ENCODE results near the gene PRPH2. TPM values are rescaled to one million over a fixed set of nuclear protein-coding genes. Genes with fewer than 3 reads are reported as not detected.

PRPH2 gene
- total and polyA plus RNA-seq, 2 of the 13 experiments (the other 11 are each of a cell fraction or from before 2014, with no cell fraction given), result 0.03 to 0.04 TPM

DNA sequence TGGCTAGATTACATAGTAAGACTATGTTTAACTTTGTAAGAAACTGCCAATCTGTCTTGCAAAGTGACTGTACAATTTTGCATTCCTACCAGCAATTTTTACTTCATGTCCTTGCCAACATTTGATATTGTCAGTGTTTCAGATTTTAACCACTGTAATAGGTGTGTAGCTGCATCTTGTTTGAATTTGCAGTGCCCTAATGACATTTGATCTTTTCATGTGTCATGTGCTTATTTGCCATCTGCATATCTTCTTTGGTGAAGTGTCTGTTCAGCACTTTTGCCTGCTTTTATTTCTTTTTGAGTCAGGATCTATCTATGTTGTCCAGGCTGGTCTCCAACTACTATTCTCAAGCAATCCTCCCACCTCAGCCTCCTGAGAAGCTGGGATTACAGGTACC is 2.4 kb upstream of the PRPH2 start:
- Histone ChIP-seq H3K79me2 (ENCODE audit: insufficient read depth, low read length) (no peaks in the 10 kb centered on the region), H3K4me2 (ENCODE audit: low read depth, low read length) (no peak overlapping the region), H4K20me1 (ENCODE audit: insufficient read depth, low read length) (no peaks in the 10 kb centered on the region), H3K9ac (ENCODE audit: insufficient read depth, low read depth, low read length) (no peak overlapping the region), H3K4me3 (replicated peaks in 1 of 3; ENCODE audit: insufficient read depth in 1 of 3, low read depth in 2 of 3, low read length in 3 of 3) (no peak overlapping the region), H3K27ac (ENCODE audit: extremely low read length, insufficient read depth, low read length) (no peak overlapping the region), H3K36me3 (replicated peaks in 1 of 2; ENCODE audit: control insufficient read depth in 1 of 2, insufficient read depth in 2 of 2, low read length in 2 of 2) (no peaks in the 10 kb centered on the region), H2AFZ (ENCODE audit: low read length) (no peak overlapping the region), H3K27me3 (ENCODE audit: control insufficient read depth in 1 of 2, insufficient read depth in 2 of 2, low read length in 2 of 2) (no peaks in the 10 kb centered on the region; a peak in 1 of 5 replicates), H3K4me1 (ENCODE audit: insufficient read depth, low read length) (peaks cover 16% of the 10 kb centered on the region), H3K9me3 (ENCODE audit: low read length) (no peaks in the 10 kb centered on the region)
- ChIA-PET POLR2A (no interaction called here), CTCF (ENCODE audit: low intra/inter-chr PET ratio, low total read pairs) (no interaction called here)
- TF ChIP-seq MAZ (IDR thresholded peaks at IDR 0.05; ENCODE audit: borderline replicate concordance, low read depth, low read length) (no peak), MAZ (CRISPR knock-in tag; IDR thresholded peaks at IDR 0.05; ENCODE audit: low read depth) (no peak), ELF3 (CRISPR knock-in tag; IDR thresholded peaks at IDR 0.05) (no peak), ZNF816 (CRISPR knock-in tag; IDR thresholded peaks at IDR 0.05; ENCODE audit: borderline replicate concordance) (no peak), POLR2A (IDR thresholded peaks at IDR 0.05; ENCODE audit: insufficient read depth in 1 of 2, low read depth in 2 of 2, low read length in 2 of 2) (no peak), ZFP91 (CRISPR knock-in tag; IDR thresholded peaks at IDR 0.05; ENCODE audit: borderline replicate concordance) (no peak), BORCS8-MEF2B (CRISPR knock-in tag; IDR thresholded peaks at IDR 0.05) (no peak), ZNF788 (CRISPR knock-in tag; IDR thresholded peaks at IDR 0.05; ENCODE audit: borderline replicate concordance) (no peak), ZNF274 (CRISPR knock-in tag; IDR thresholded peaks at IDR 0.05) (no peak), MAFK (conservative IDR thresholded peaks at IDR 0.05 in 1 of 2, IDR thresholded peaks at IDR 0.05 in 1 of 2; ENCODE audit: low read length in 2 of 2) (peak; percentile 86), CC2D1A (CRISPR knock-in tag; IDR thresholded peaks at IDR 0.05) (no peak), ZNF724P (CRISPR knock-in tag; IDR thresholded peaks at IDR 0.05; ENCODE audit: borderline replicate concordance) (no peak), RFX1 (IDR thresholded peaks at IDR 0.05) (no peak), ZNF570 (CRISPR knock-in tag; IDR thresholded peaks at IDR 0.05; ENCODE audit: borderline replicate concordance) (no peak), ZNF7 (CRISPR knock-in tag; IDR thresholded peaks at IDR 0.05) (peak; percentile 73), ZNF772 (CRISPR knock-in tag; IDR thresholded peaks at IDR 0.05) (no peak), MXD4 (CRISPR knock-in tag; IDR thresholded peaks at IDR 0.05) (no peak), MAFF (IDR thresholded peaks at IDR 0.05; ENCODE audit: low read depth, low read length) (peak; percentile 84), MED1 (CRISPR knock-in tag; IDR thresholded peaks at IDR 0.05) (no peak), SIN3A (IDR thresholded peaks at IDR 0.05; ENCODE audit: borderline replicate concordance, low read depth, low read length) (no peak), ZNF264 (CRISPR knock-in tag; IDR thresholded peaks at IDR 0.05) (no peak), TRIM24 (CRISPR knock-in tag; IDR thresholded peaks at IDR 0.05) (no peak), MBNL3 (CRISPR knock-in tag; conservative IDR thresholded peaks at IDR 0.05) (no peak), ZNF558 (CRISPR knock-in tag; IDR thresholded peaks at IDR 0.05; ENCODE audit: borderline replicate concordance) (no peak)
- TF ChIP-seq, protein P1, sequence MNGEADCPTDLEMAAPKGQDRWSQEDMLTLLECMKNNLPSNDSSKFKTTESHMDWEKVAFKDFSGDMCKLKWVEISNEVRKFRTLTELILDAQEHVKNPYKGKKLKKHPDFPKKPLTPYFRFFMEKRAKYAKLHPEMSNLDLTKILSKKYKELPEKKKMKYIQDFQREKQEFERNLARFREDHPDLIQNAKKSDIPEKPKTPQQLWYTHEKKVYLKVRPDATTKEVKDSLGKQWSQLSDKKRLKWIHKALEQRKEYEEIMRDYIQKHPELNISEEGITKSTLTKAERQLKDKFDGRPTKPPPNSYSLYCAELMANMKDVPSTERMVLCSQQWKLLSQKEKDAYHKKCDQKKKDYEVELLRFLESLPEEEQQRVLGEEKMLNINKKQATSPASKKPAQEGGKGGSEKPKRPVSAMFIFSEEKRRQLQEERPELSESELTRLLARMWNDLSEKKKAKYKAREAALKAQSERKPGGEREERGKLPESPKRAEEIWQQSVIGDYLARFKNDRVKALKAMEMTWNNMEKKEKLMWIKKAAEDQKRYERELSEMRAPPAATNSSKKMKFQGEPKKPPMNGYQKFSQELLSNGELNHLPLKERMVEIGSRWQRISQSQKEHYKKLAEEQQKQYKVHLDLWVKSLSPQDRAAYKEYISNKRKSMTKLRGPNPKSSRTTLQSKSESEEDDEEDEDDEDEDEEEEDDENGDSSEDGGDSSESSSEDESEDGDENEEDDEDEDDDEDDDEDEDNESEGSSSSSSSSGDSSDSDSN (CRISPR knock-in tag; IDR thresholded peaks at IDR 0.05), result no peak
- ATAC-seq (no peak), FAIRE-seq (no peak), DNase-seq (ENCODE audit: low spot score) (no peak)
- intact Hi-C loops (cut with micrococcal nuclease; ENCODE audit: unreplicated experiment), result loop anchor here (5.0 kb wide), 1 partner anchor 167 kb away; a partner anchor contains a TSS
- BruUV-seq (replicated peaks), result no TSS peak
- in situ Hi-C loops (cut with HindIII; ENCODE audit: extremely low pct_ligation_motif_present, low pct_unique_long_range_greater_than_20kb), result loop anchor here (5.0 kb wide), 1 partner anchor 63 kb away; no protein-coding TSS in a partner anchor
